ENCODE data around the gene CYP19A1. TPM values are rescaled to one million over a fixed set of nuclear protein-coding genes. Genes with fewer than 3 reads are reported as not detected.

The CYP19A1 gene
- total RNA-seq, 1 donor from 2014 or later = not detected

GRCh38 chr15:51172193-51172592 lies 166.2 kb downstream of the CYP19A1 start:
- TF ChIP-seq, protein P1, sequence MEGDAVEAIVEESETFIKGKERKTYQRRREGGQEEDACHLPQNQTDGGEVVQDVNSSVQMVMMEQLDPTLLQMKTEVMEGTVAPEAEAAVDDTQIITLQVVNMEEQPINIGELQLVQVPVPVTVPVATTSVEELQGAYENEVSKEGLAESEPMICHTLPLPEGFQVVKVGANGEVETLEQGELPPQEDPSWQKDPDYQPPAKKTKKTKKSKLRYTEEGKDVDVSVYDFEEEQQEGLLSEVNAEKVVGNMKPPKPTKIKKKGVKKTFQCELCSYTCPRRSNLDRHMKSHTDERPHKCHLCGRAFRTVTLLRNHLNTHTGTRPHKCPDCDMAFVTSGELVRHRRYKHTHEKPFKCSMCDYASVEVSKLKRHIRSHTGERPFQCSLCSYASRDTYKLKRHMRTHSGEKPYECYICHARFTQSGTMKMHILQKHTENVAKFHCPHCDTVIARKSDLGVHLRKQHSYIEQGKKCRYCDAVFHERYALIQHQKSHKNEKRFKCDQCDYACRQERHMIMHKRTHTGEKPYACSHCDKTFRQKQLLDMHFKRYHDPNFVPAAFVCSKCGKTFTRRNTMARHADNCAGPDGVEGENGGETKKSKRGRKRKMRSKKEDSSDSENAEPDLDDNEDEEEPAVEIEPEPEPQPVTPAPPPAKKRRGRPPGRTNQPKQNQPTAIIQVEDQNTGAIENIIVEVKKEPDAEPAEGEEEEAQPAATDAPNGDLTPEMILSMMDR (conservative IDR thresholded peaks at IDR 0.05; ENCODE audit: low read depth, low read length) = no peak
- no peak overlapping the region for H3K4me3 ChIP-seq (ENCODE audit: low read depth, low read length)
- no peak for DNase-seq (ENCODE audit: low read depth)

- DNase-seq (ENCODE audit: low read depth) = no peak
- TF ChIP-seq, protein P1 (conservative IDR thresholded peaks at IDR 0.05; ENCODE audit: low read depth, low read length) = no peak
- H3K4me3 ChIP-seq (ENCODE audit: low read depth, low read length) = no peak overlapping the region
Measured at GRCh38 chr15:51171634-51171932, 166.8 kb downstream of the CYP19A1 start.

- no peak for DNase-seq (ENCODE audit: low read depth)
- no peak overlapping the region for H3K4me3 ChIP-seq (ENCODE audit: low read depth, low read length)
- TF ChIP-seq, protein P1 (conservative IDR thresholded peaks at IDR 0.05; ENCODE audit: low read depth, low read length) = no peak
Measured at GRCh38 chr15:51170882-51171633, 167.3 kb downstream of the CYP19A1 start.

- DNase-seq (ENCODE audit: low read depth) = no peak
- no peak overlapping the region for H3K4me3 ChIP-seq (ENCODE audit: low read depth, low read length)
- TF ChIP-seq, protein P1 (conservative IDR thresholded peaks at IDR 0.05; ENCODE audit: low read depth, low read length) = no peak
Measured at GRCh38 chr15:51168700-51169099, 169.7 kb downstream of the CYP19A1 start.

DNA sequence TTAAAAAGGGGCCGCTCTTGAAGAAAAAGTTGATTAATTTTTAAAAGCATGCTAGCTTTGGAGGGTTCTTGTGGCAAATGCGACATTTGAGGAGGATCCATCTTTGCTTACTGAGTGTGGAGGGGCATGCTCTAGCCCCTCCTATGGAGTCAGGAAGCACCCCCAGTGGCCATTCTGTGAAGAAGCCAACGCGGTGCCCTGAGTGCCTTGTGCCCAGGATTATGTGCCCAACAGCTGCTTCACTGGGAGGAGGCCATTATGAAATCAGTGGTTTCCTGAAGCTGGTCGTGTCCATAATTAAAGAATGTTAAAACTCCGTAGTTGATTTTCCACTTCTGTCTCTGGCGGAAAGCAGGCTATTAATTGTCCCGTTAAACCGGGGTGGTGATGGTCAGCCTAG lies 174.6 kb downstream of the CYP19A1 start:
- TF ChIP-seq, protein P1 (conservative IDR thresholded peaks at IDR 0.05; ENCODE audit: low read depth, low read length) = no peak
- DNase-seq (ENCODE audit: low read depth) = no peak
- no peak overlapping the region for H3K4me3 ChIP-seq (ENCODE audit: low read depth, low read length)

- DNase-seq (ENCODE audit: low read depth) = peak; percentile 63
- TF ChIP-seq, protein P1 (conservative IDR thresholded peaks at IDR 0.05; ENCODE audit: low read depth, low read length) = peak; percentile 98
- peak overlapping the region; percentile 26 for H3K4me3 ChIP-seq (ENCODE audit: low read depth, low read length)
Measured at GRCh38 chr15:51162865-51163762, 175.3 kb downstream of the CYP19A1 start.
